Caco-2 (cell line): ENCODE data around the gene STON2. TPM values are rescaled to one million over a fixed set of nuclear protein-coding genes. Genes with fewer than 3 reads are reported as not detected.

Experiments used
- BruUV-seq: library from RNA; stranded (reverse); fragments of 400-500 nt; replicated peaks from 2 replicates; lab custom pipeline; 2021; lab: Mats Ljungman, UMichigan
- CTCF ChIA-PET: fragments of 300-600 bp; sonication (Branson Sonifier 250); formaldehyde crosslinking; loops from one replicate; lab custom pipeline; 2022; ENCODE audit warnings: antibody characterized with exemption; lab: Charles Lee
- POLR2A ChIA-PET: fragments of 300-600 bp; sonication (Branson Sonifier 250); formaldehyde crosslinking; loops from one replicate; lab custom pipeline; 2022; ENCODE audit warnings: antibody characterized with exemption; lab: Charles Lee
- DNase-seq, 2 experiments: peaks; one replicate each; pipeline versions ENCODE4 v3.0.0 to v3.0.0-alpha.2; 2020 to 2022
- H3K27me3 ChIP-seq: replicated peaks from 2 replicates; pipeline ENCODE4 v1.6.0; 2011; ENCODE audit warnings: low read length; ENCODE audit not compliant: control insufficient read depth, insufficient read depth
- H3K36me3 ChIP-seq: 2 replicates; pipeline ENCODE4 v1.5.1; 2011; ENCODE audit warnings: low read length; ENCODE audit not compliant: control insufficient read depth, insufficient read depth
- H3K4me1 ChIP-seq: fragments of 250-450 bp; sonication (Bioruptor Pico); 2 replicates; pipeline ENCODE4 v1.5.1; 2020; ENCODE audit warnings: mild to moderate bottlenecking
- H3K4me3 ChIP-seq: 2 replicates; pipeline ENCODE4 v1.5.1; 2011; ENCODE audit warnings: low read depth, mild to moderate bottlenecking, control low read depth, low read length
- H3K9me3 ChIP-seq: fragments of 250-450 bp; sonication (Bioruptor Pico); 2 replicates; pipeline ENCODE4 v1.5.1; 2020; ENCODE audit warnings: mild to moderate bottlenecking, moderate library complexity
- H3K27ac Mint-ChIP-seq: one replicate; pipeline ENCODE4 v1.8.0; 2022; ENCODE audit warnings: mixed read lengths; ENCODE audit not compliant: unreplicated experiment
- H3K27me3 Mint-ChIP-seq: one replicate; pipeline ENCODE4 v1.8.0; 2022; ENCODE audit warnings: mixed read lengths; ENCODE audit not compliant: insufficient read depth, unreplicated experiment
- H3K36me3 Mint-ChIP-seq: one replicate; pipeline ENCODE4 v1.8.0; 2022; ENCODE audit warnings: mild to moderate bottlenecking, mixed read lengths; ENCODE audit not compliant: insufficient read depth, unreplicated experiment
- H3K4me1 Mint-ChIP-seq: one replicate; pipeline ENCODE4 v1.8.0; 2022; ENCODE audit warnings: low read depth, mixed read lengths; ENCODE audit not compliant: unreplicated experiment
- H3K4me3 Mint-ChIP-seq: one replicate; pipeline ENCODE4 v1.8.0; 2022; ENCODE audit warnings: mild to moderate bottlenecking, moderate library complexity, mixed read lengths; ENCODE audit not compliant: unreplicated experiment
- H3K9me3 Mint-ChIP-seq: one replicate; pipeline ENCODE4 v1.8.0; 2022; ENCODE audit warnings: mixed read lengths; ENCODE audit not compliant: unreplicated experiment
- intact Hi-C: fragments of 100-400 bp; cut with micrococcal nuclease; formaldehyde crosslinking; loops from one replicate; pipeline ENCODE4 v1.10.0; 2022; ENCODE audit not compliant: unreplicated experiment
- total RNA-seq: library from RNA; stranded (reverse); gene quantifications from 2 replicates; pipeline ENCODE4 v1.2.3, GENCODE V29; 2022
- TF ChIP-seq, protein P1 (sequence below), 2 experiments: fragments of 200-600 bp in 1 of 2; IDR thresholded peaks; 1 replicate in 1 of 2; 2 replicates in 1 of 2; pipeline versions ENCODE4 v1.5.1 to v1.8.0; 2011 to 2022; ENCODE audit warnings: antibody characterized with exemption in 1 of 2, control low read depth in 1 of 2, inconsistent platforms in 1 of 2, low read depth in 1 of 2, low read length in 1 of 2, mild to moderate bottlenecking in 1 of 2, moderate library complexity in 1 of 2; ENCODE audit not compliant: insufficient read depth in 1 of 2, severe bottlenecking in 1 of 2, unreplicated experiment in 1 of 2

Gene STON2
- total RNA-seq, 1 experiment from 2014 or later: 43.5 TPM

DNA sequence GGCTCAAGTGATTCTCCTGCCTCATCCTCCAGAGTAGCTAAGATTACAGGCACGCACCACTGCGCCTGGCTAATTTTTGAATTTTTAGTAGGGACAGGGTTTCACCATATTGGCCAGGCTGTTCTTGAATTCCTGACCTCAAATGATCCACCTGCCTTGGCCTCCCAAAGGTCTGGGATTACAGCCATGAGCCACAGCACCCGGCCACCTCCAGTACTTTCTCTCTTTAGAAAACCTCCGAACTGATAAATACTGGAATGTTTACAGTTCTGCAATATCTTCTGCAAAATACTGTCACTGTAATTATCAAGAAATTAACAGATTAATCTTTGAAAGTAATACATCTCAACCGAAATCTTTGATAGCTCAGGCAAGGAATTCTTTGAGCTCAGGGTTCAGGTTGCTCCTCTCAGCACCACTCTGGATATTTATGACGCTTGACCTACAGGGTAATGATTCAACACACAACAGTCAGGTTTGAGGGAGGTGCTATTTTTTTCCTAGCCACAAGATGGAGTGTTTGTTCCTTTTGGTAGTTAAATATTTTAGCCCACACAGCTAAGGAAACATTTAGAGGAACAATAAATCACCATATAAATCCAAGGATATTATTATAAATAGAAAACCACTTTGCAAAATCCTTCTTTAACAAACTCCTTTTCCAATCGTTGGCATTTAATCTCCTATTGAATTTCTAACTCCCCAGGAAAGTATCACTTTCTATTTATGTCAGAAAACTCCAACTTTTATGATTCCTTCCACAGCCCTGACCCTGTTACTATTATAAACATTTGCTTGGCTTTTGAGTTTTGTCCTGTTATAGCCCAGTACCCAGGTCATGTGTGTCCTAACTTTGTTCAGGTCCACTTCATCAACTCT, 130.8 kb downstream of the STON2 start:
- H3K36me3 ChIP-seq: no peaks in the 10 kb centered on the region
- no peak overlapping the region for H3K4me3 ChIP-seq
- TF ChIP-seq, protein P1, sequence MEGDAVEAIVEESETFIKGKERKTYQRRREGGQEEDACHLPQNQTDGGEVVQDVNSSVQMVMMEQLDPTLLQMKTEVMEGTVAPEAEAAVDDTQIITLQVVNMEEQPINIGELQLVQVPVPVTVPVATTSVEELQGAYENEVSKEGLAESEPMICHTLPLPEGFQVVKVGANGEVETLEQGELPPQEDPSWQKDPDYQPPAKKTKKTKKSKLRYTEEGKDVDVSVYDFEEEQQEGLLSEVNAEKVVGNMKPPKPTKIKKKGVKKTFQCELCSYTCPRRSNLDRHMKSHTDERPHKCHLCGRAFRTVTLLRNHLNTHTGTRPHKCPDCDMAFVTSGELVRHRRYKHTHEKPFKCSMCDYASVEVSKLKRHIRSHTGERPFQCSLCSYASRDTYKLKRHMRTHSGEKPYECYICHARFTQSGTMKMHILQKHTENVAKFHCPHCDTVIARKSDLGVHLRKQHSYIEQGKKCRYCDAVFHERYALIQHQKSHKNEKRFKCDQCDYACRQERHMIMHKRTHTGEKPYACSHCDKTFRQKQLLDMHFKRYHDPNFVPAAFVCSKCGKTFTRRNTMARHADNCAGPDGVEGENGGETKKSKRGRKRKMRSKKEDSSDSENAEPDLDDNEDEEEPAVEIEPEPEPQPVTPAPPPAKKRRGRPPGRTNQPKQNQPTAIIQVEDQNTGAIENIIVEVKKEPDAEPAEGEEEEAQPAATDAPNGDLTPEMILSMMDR (IDR thresholded peaks at IDR 0.05; ENCODE audit: insufficient read depth in 1 of 2, low read depth in 1 of 2, low read length in 1 of 2, severe bottlenecking in 1 of 2, unreplicated experiment in 1 of 2): peak; percentile 73 to 75
- H3K4me1 Mint-ChIP-seq: peaks cover 7% of the 10 kb centered on the region
- H3K4me3 Mint-ChIP-seq: no peak overlapping the region
- H3K27me3 ChIP-seq: no peaks in the 10 kb centered on the region
- peak; percentile 46 to 69 for DNase-seq
- intact Hi-C loops: loop anchor here (1.0 kb wide), 5 partner anchors 34 to 195 kb away; no protein-coding TSS in a partner anchor
- H3K9me3 Mint-ChIP-seq: no peaks in the 10 kb centered on the region
- no peaks in the 10 kb centered on the region for H3K9me3 ChIP-seq
- no TSS peak for BruUV-seq
- ChIA-PET POLR2A (interaction anchor here (1.1 kb wide), 1 partner anchor 166 kb away, joined by 3 read pairs; no protein-coding TSS in a partner anchor), CTCF (interaction anchor here (0.6 to 2.1 kb wide), 13 partner anchors 9 to 198 kb away, joined by 3 to 43 read pairs (median 3); no protein-coding TSS in a partner anchor)
- H3K27ac Mint-ChIP-seq: peak overlapping the region; percentile 42
- H3K4me1 ChIP-seq: peaks cover 11% of the 10 kb centered on the region
- H3K27me3 Mint-ChIP-seq: no peaks in the 10 kb centered on the region
- H3K36me3 Mint-ChIP-seq: peaks cover 7% of the 10 kb centered on the region

DNA sequence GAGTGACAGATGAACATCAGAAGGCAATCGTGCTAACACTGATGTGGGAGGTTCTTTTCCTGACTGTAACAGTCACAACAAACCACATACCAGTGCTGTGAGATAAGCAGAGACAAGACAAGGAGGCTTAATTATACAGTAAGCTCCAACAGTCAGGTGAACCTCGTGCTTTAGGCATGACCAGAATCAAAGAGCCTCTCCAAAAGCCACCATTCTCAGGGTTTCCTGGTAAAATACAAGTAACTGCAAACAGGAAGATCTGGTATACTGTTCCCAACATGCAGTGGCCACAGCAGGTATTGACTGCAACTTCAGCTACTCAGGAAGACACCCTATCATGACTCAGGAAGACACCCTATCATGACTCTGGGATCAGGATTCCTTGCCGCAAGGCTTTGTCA, 132.1 kb downstream of the STON2 start:
- H3K4me3 Mint-ChIP-seq: peak overlapping the region; percentile 22

DNA sequence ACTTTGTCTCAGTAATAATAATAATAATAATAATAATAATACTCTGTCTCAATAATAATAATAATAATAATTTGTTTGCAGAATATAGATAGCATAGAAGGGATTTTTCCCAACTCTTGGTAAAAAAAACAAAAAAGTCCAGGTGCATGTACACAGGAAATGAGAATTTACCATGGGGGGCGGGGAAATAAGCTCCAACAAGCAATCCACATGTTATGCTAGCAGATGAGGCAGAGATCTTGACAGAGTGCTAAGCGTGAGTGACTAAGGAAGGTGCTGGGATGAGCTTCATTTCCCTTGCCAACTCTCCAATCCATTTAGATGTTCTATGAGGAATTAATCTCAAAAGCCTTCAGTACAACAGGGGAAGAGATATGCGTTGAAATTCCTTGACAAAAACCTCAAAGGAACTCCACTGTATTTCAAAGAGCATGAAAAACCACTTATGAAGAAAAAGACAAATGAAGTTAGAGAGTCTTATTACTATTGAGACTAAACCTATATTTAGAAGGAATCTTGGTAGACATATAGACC, 134.4 kb downstream of the STON2 start:
- POLR2A ChIA-PET: no interaction called here
- DNase-seq: no peak
- BruUV-seq: no TSS peak
- no peaks in the 10 kb centered on the region for H3K9me3 ChIP-seq
- CTCF ChIA-PET: no interaction called here
- no peak overlapping the region for H3K4me3 Mint-ChIP-seq
- H3K27me3 Mint-ChIP-seq: no peaks in the 10 kb centered on the region
- H3K4me3 ChIP-seq: no peak overlapping the region
- peaks cover 7% of the 10 kb centered on the region for H3K4me1 Mint-ChIP-seq
- TF ChIP-seq, protein P1 (IDR thresholded peaks at IDR 0.05; ENCODE audit: insufficient read depth in 1 of 2, low read depth in 1 of 2, low read length in 1 of 2, severe bottlenecking in 1 of 2, unreplicated experiment in 1 of 2): no peak
- H3K36me3 Mint-ChIP-seq: peaks cover 7% of the 10 kb centered on the region
- no peak overlapping the region for H3K27ac Mint-ChIP-seq
- H3K27me3 ChIP-seq: no peaks in the 10 kb centered on the region
- H3K36me3 ChIP-seq: no peaks in the 10 kb centered on the region
- peaks cover 11% of the 10 kb centered on the region for H3K4me1 ChIP-seq
- no peaks in the 10 kb centered on the region for H3K9me3 Mint-ChIP-seq
- intact Hi-C loops: no loop called here

More for the DNA sequence above, 132.1 kb downstream of the STON2 start:
- Mint-ChIP-seq H3K27ac (no peak overlapping the region), H3K4me1 (peaks cover 7% of the 10 kb centered on the region), H3K27me3 (no peaks in the 10 kb centered on the region), H3K36me3 (peaks cover 7% of the 10 kb centered on the region), H3K9me3 (no peaks in the 10 kb centered on the region)
- Histone ChIP-seq H3K9me3 (no peaks in the 10 kb centered on the region), H3K4me3 (no peak overlapping the region), H3K4me1 (peaks cover 11% of the 10 kb centered on the region), H3K27me3 (no peaks in the 10 kb centered on the region), H3K36me3 (no peaks in the 10 kb centered on the region)
- peak in 1 of 2 experiments; percentile 17 for DNase-seq
- BruUV-seq: no TSS peak
- intact Hi-C loops: no loop called here
- POLR2A ChIA-PET: interaction anchor here (0.8 kb wide), 1 partner anchor 49 kb away, joined by 3 read pairs; no protein-coding TSS in a partner anchor
- CTCF ChIA-PET: interaction anchor here (1.9 kb wide), 1 partner anchor 187 kb away, joined by 43 read pairs; no protein-coding TSS in a partner anchor
- TF ChIP-seq, protein P1 (IDR thresholded peaks at IDR 0.05; ENCODE audit: insufficient read depth in 1 of 2, low read depth in 1 of 2, low read length in 1 of 2, severe bottlenecking in 1 of 2, unreplicated experiment in 1 of 2): peak in 1 of 2 experiments; percentile 12
